Hepatocyte (in vitro differentiated cells): ENCODE data around the gene NACA2. TPM values are rescaled to one million over a fixed set of nuclear protein-coding genes. Genes with fewer than 3 reads are reported as not detected.

ENCODE experiments used
- DNase-seq: peaks from one replicate; pipeline ENCODE4 v3.0.0-alpha.2; 2016; ENCODE audit warnings: low spot score
- H2AFZ ChIP-seq: fragments of 200-600 bp; sonication (generic); 2 replicates; pipeline ENCODE4 v1.6.0; 2016; ENCODE audit warnings: antibody characterized with exemption, mild to moderate bottlenecking
- H3K27ac ChIP-seq: fragments of 200-600 bp; sonication (generic); 2 replicates; pipeline ENCODE4 v1.5.1; 2016; ENCODE audit warnings: mild to moderate bottlenecking
- H3K27me3 ChIP-seq: fragments of 200-600 bp; sonication (generic); 2 replicates; pipeline ENCODE4 v1.6.1; 2016
- H3K36me3 ChIP-seq: fragments of 200-600 bp; sonication (generic); replicated peaks from 2 replicates; pipeline ENCODE4 v1.5.1; 2016; ENCODE audit warnings: low read depth; ENCODE audit not compliant: insufficient read depth
- H3K4me1 ChIP-seq: fragments of 200-600 bp; sonication (generic); 2 replicates; pipeline ENCODE4 v1.5.1; 2016; ENCODE audit warnings: mild to moderate bottlenecking, moderate library complexity; ENCODE audit not compliant: insufficient read depth
- H3K4me2 ChIP-seq: fragments of 200-600 bp; sonication (generic); 2 replicates; pipeline ENCODE4 v1.6.0; 2016
- H3K4me3 ChIP-seq: fragments of 200-600 bp; sonication (generic); 2 replicates; pipeline ENCODE4 v1.5.1; 2016; ENCODE audit warnings: mild to moderate bottlenecking
- H3K79me2 ChIP-seq: fragments of 200-600 bp; sonication (generic); 2 replicates; pipeline ENCODE4 v1.6.0; 2017; ENCODE audit warnings: mild to moderate bottlenecking
- H3K9me2 ChIP-seq: fragments of 200-600 bp; sonication (generic); replicated peaks from 2 replicates; pipeline ENCODE4 v1.6.0; 2017; ENCODE audit warnings: mild to moderate bottlenecking; ENCODE audit not compliant: insufficient read depth
- H3K9me3 ChIP-seq: fragments of 200-600 bp; sonication (generic); 2 replicates; pipeline ENCODE4 v1.5.1; 2016; ENCODE audit warnings: low read depth, mild to moderate bottlenecking
- H4K20me1 ChIP-seq: fragments of 200-600 bp; sonication (generic); 2 replicates; pipeline ENCODE4 v1.6.0; 2016; ENCODE audit warnings: mild to moderate bottlenecking; ENCODE audit not compliant: insufficient read depth, poor library complexity, severe bottlenecking
- CTCF ChIP-seq: fragments of 200-600 bp; sonication (generic); IDR thresholded peaks from 2 replicates; pipeline ENCODE4 v1.5.1; 2016; ENCODE audit warnings: antibody characterized with exemption, mild to moderate bottlenecking; ENCODE audit not compliant: poor library complexity
- EZH2 ChIP-seq: fragments of 200-600 bp; sonication (generic); IDR thresholded peaks from 2 replicates; pipeline ENCODE4 v1.6.1; 2016; ENCODE audit warnings: antibody characterized with exemption, mild to moderate bottlenecking, borderline replicate concordance
- EZH2phosphoT487 ChIP-seq: fragments of 200-600 bp; sonication (generic); IDR thresholded peaks from one replicate; pipeline ENCODE4 v1.6.1; 2018; ENCODE audit warnings: antibody characterized with exemption, mild to moderate bottlenecking, low read depth, moderate library complexity; ENCODE audit not compliant: unreplicated experiment, severe bottlenecking
- WGBS: methylation state at CpG from one replicate; pipeline ENCODE4 v1.1.6; 2016; ENCODE audit warnings: low lambda C conversion rate; ENCODE audit errors: missing lambda C conversion rate; 5-methylcytosine and 5-hydroxymethylcytosine counted together
- polyA plus RNA-seq: library from polyadenylated mRNA; unstranded; fragments of >200 nt; fragmentation: Nextera tagmentation; extraction: Ambion mirVana; gene quantifications from 2 replicates; pipeline ENCODE4 v1.2.1, GENCODE V29; 2016
- total RNA-seq: library from RNA; depleted of rRNA; stranded (reverse); fragments of >200 nt; gene quantifications from 2 replicates; pipeline ENCODE4 v1.2.3, GENCODE V29; 2014

The NACA2 gene
- total and polyA plus RNA-seq, 2 experiments from 2014 or later, result not detected

GRCh38 chr17:61584866-61585265 is 6.2 kb downstream of the NACA2 start:
- peaks cover 19% of the 10 kb centered on the region for H3K4me1 ChIP-seq
- 68% methylated on average over 2 of the region's 2 CpGs for WGBS
- no peak for DNase-seq

GRCh38 chr17:61584266-61584665 is 6.8 kb downstream of the NACA2 start:
- TF ChIP-seq EZH2, result no peak
- no peak for TF ChIP-seq EZH2phosphoT487
- 82% methylated on average over 2 of the region's 2 CpGs for WGBS
- Histone ChIP-seq H3K79me2 (no peaks in the 10 kb centered on the region), H3K9me3 (no peaks in the 10 kb centered on the region), H3K9me2 (no peaks in the 10 kb centered on the region), H3K4me2 (no peak overlapping the region), H3K4me1 (peaks cover 19% of the 10 kb centered on the region), H3K27me3 (no peaks in the 10 kb centered on the region), H3K4me3 (no peak overlapping the region), H3K36me3 (no peaks in the 10 kb centered on the region), H4K20me1 (no peaks in the 10 kb centered on the region), H2AFZ (no peak overlapping the region), H3K27ac (no peak overlapping the region)
- DNase-seq, result no peak

More at GRCh38 chr17:61584866-61585265, 6.2 kb downstream of the NACA2 start:
- Histone ChIP-seq H3K4me2 (no peak overlapping the region), H3K27ac (no peak overlapping the region), H3K79me2 (no peaks in the 10 kb centered on the region), H3K4me3 (no peak overlapping the region), H3K36me3 (no peaks in the 10 kb centered on the region), H3K27me3 (no peaks in the 10 kb centered on the region), H3K9me3 (no peaks in the 10 kb centered on the region), H3K9me2 (no peaks in the 10 kb centered on the region), H2AFZ (no peak overlapping the region), H4K20me1 (no peaks in the 10 kb centered on the region)
- no peak for TF ChIP-seq EZH2
- no peak for TF ChIP-seq CTCF
- no peak for TF ChIP-seq EZH2phosphoT487

- no peak for TF ChIP-seq CTCF
- no peak for TF ChIP-seq EZH2
- no peak for TF ChIP-seq EZH2phosphoT487
Observed at GRCh38 chr17:61583660-61584264, 7.3 kb downstream of the NACA2 start.

GRCh38 chr17:61583242-61583641 is 7.8 kb downstream of the NACA2 start:
- Histone ChIP-seq H3K9me3 (no peaks in the 10 kb centered on the region), H3K79me2 (no peaks in the 10 kb centered on the region), H2AFZ (no peak overlapping the region), H3K4me1 (peaks cover 19% of the 10 kb centered on the region), H3K36me3 (no peaks in the 10 kb centered on the region), H4K20me1 (no peaks in the 10 kb centered on the region), H3K27ac (no peak overlapping the region), H3K9me2 (no peaks in the 10 kb centered on the region), H3K4me2 (no peak overlapping the region), H3K27me3 (no peaks in the 10 kb centered on the region), H3K4me3 (no peak overlapping the region)
- 54% methylated on average over 3 of the region's 3 CpGs for whole genome bisulfite sequencing
- TF ChIP-seq CTCF (peak; percentile 49), EZH2phosphoT487 (no peak)
- DNase-seq, result peak; percentile 62

More at GRCh38 chr17:61583660-61584264, 7.3 kb downstream of the NACA2 start:
- Histone ChIP-seq H3K9me2 (no peaks in the 10 kb centered on the region), H4K20me1 (no peaks in the 10 kb centered on the region), H3K27me3 (no peaks in the 10 kb centered on the region), H3K79me2 (no peaks in the 10 kb centered on the region), H3K27ac (no peak overlapping the region), H3K4me3 (no peak overlapping the region), H3K36me3 (no peaks in the 10 kb centered on the region), H3K9me3 (no peaks in the 10 kb centered on the region), H2AFZ (no peak overlapping the region), H3K4me1 (peaks cover 19% of the 10 kb centered on the region), H3K4me2 (no peak overlapping the region)
- DNase-seq, result no peak
- 93% methylated on average over 4 of the region's 4 CpGs for WGBS
